Stimulated activated CD4-positive, alpha-beta T cell treated with anti-CD3 and anti-CD28 coated beads, TNF-alpha, amount 100 ng/mL, for 24 hours (primary cell): ENCODE results near the gene CUEDC1.
A peak's percentile ranks its signal among the peaks of the same experiment; 100 is the strongest.
"Not testable (repeated sequence)": the region's sequence is repeated elsewhere in the genome, so short reads cannot be mapped to it uniquely, and the experiment has no call there.

Experiments used
- DNase-seq, 3 experiments: peaks; one replicate each; pipeline ENCODE4 v3.0.0-alpha.2; 2020; ENCODE audit warnings: low read depth in 3 of 3

CUEDC1 gene

DNA sequence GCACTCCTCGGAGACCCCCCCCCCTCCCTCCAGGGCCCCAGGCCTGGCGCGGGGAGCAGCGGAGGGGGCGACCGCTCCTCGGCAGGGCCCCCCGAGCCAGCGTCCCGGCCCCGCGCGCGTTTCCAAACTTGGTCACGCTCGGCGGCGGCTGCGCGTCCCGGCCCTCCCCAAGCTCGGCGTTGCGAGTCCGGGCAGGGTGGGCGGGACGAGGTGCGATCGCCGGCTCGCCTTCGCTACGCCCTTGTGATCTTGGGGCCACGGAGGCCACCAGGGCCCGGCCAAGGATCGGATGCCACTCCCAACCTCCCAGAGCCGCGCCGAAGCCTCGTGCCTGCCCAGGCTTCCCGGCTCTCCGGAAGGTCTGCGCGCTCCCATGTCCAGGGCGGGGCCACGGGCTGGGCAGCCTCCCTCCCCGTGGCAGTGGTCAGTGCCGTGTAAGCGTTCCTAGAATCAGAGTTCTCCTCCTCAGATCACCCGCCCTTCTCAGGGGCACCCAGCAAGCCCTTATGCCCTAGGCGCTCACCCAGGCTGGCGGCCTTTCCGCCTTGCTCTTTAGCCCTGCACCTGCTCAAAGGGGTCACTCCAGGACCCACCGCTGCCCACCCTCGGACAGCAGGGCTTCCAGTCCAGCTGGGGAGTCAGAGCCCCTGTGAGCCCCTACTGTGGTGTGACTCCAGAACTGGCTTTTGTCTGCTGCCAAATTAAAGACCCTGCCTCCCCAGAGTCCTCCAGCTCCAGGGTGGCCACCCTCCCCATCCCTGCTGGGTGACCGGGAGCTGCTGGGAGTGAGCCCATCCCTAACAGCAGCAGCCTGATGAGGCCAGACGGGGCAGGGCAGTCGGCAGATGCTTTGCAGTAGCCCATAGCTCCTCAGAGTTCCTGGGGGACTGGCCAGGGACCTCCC is 93.2 kb downstream of the CUEDC1 start:
- DNase-seq: no peak

DNA sequence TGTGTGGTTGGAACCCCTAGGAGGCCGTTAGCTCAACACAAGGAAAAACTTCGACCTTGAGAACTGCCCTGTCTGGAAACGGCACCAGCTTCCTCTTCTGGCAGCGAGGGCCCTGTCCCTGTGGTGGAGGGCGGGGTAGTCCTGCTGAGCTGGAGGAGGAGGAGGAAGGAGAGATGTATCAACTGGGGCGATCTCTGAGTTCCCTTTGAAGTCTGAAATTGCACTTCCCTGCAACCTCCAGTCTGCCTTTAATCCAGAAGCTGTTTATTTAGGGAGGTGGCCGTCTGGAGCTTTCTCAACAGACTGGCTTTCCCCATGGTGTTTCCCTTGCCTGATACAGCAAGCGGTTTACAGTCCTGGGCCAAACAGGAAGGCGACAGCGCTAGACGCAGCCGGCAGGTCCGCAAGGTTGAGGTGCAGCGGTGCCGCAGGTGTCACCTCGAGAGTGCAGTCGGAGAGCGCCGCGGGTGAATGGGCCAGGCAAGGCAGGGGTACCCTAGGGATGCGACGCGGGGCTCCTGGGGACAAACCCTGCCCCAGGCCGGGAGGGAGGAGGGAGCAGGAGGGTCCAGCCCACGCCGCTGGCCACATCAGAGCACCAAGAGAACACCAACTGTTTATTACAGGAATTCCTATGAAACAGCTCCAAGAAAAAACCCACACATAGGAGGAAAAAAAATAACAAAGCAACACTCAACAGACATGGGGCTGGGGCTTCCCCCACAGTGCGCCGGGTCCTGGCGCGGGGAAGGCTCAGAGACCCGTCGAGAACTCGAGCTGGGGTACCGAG is 94.0 kb downstream of the CUEDC1 start:
- DNase-seq: peak in 1 of 3 experiments; percentile 24

DNA sequence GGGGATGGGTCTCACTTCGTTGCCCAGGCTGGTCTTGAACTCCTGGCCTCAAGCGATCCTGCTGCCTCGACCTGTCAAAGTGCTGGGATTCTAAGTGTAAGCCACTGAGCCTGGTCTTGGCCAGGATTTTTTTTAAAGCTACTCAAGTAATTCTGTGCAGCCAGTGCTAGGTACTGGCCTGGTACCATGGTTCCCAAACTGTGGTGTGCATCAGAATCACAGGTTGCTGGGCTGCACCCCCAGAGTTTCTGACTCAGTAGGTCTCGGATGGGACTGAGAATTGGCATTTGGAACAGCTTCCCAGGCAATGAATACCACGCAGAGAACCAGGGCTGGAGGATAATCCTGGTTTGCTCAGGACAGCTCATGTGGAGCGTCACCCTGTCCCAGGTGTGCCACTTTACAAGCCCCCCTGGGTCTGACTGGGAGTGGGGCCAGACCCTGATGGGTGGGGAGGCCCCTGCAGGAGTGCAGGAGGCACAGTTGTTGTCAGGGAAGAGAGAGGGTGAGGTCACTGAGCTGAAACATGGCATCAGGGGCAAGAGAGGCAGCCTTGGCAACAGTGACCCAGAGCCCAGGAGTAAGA is 94.7 kb downstream of the CUEDC1 start:
- no peak for DNase-seq

DNA sequence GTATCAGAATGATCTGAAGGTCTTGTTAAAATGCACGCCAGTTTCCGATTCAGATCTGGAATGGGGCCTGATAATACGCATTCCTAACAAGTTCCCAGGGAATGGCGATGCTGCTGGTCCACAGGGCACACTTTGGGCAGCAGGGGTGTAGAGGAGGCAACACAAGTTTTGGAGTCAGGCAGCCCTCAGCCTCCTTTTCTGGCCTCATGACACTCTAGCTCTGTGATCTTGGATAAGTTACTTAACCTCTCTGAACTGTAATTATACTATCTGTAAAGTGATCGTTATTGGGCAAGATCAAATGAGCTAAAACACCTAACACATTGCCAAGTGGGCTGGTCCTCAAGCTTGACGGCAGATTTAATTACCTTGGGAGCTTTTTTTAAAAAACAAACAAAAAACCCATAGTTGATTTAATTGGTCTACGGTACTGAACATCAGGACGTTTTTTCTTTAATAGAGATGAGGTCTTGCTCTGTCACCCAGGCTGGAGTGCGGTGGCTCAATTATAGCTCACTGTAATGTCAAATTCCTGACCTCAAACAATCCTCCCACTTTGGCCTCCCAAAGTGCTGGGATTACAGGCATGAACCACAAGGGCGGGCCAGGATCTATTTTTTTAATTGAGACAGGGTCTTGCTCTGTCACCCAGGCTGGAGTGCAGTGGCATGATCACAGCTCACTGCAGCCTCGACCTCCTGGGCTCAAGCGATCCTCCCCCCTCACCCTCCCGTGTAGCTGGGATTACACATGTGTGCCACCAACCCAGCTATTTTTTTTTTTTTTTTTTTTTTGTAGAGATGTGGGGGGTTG is 95.4 kb downstream of the CUEDC1 start:
- no peak for DNase-seq

DNA sequence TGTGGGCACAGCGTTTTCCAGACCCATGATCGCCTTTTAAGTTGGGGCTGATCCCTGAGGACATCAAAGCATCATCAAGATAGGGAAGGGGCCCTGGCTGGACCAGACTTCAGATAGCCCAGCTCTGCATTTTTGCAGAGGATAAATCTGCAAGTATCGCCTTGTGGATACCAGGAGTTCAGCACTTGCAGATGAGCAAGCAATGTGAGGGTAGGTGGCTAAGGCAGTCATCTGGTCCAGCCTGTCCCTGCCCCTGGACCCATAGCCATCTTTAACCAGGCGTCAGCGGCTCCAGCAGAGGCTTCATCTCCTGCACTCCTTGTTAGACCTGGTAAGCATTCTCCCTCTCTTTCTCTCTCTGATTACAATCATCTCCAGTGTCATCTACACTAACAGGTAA is 96.4 kb downstream of the CUEDC1 start:
- no peak for DNase-seq

DNA sequence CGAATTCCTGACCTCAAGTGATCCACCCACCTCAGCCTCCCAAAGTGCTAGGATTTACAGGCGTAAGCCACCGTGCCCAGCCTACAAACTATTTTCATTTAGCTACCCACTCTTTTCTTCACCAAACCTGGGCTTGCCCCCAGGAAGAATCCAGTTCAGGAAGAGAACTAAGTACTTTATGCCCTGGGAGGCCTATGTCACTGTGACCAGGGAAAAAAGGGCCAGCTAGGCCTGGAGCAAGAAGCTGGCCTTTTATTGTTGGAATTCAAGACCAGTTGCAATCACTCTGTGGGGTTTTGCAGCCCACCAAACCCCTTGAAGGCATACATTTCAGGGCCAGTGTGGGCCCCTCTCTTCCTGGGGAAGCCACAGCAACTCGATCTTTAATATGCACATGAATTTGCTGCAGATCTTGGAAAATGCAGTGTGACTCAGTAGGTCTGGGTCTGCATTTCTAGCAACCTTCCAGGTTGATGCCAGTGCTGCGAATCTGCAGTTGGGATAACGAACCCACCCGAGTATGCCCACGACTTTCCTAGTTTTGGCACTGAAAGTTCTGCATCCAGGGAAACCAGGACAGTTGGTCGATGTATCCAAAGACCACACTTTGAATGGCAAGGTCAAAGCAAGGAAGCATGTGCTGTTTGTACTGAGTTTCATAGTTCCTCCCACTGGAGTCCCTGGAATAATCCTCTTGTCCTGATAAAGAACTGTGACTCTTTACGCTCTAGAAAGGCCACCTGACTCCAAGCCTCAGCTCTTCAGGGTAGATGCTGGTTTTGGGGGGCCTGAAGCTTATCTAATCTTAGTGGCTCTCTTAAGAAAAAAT is 98.2 kb downstream of the CUEDC1 start:
- DNase-seq: no peak

DNA sequence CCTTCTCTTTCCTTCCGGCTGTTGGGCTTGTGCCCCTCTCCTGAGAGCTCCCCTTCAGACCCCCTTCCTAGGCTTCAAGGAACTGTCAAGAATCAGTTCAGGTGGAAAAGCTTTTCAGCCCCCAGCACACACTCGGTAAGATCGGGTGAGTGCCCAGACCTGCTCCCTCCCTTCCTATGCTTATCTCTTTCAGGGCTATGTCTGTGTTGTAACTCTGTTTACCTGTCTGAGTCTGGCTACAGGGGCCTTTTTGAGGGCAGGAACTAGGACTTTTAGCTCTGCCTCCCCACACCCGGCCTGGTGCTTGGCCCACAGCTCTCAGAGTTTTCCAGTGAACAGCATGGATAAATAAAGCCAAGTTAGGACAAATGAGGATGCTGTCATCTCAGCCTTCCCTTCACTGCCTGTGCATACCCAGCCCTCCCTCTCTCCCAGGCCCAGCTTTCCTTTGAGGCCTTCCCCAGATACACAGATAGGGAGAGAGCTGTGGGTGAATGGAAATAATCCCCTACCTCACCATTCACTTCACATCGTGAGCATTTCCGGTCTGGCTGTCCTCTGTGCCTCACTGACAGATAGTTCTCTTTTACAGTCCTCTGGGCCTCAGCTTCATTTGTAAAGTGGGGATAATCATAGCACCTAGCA is 99.7 kb downstream of the CUEDC1 start:
- DNase-seq: no peak

DNA sequence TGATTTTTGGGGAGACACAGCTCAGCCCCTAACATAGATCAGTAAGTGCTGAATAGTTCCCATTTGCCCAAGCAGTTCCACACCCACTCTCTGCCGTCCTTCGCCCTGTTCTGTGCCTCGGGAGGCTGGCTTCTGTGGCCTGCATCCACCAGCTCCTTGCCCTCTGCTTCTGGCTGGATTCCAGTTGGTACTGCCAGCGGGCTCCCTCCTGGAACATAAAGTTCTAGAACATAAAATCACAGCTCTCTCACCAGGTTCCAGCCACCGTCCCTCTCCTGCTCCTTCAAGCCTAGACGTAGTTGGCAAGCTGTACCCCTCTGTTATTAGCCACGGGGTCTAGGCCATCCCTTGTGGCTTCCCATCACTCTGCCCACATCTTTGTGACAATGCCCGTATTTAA is 101.5 kb downstream of the CUEDC1 start:
- no peak for DNase-seq

DNA sequence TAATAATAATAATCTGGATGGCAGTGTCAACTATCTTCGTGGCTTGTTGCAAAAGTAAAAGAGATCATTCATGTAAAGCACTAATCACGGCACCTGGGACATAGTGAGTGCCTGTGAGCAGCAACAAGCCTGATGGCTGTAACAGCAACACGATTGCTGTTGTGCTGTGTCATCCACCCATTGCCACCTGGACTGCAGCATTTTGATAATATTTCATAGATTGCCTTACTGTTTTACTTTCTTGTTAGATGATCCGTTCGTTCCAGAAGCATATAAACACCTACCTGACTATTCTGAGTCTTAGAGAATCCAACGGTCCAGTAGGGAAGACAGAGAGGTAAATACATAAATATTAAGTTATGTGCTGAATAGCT is 102.3 kb downstream of the CUEDC1 start:
- DNase-seq: no peak

DNA sequence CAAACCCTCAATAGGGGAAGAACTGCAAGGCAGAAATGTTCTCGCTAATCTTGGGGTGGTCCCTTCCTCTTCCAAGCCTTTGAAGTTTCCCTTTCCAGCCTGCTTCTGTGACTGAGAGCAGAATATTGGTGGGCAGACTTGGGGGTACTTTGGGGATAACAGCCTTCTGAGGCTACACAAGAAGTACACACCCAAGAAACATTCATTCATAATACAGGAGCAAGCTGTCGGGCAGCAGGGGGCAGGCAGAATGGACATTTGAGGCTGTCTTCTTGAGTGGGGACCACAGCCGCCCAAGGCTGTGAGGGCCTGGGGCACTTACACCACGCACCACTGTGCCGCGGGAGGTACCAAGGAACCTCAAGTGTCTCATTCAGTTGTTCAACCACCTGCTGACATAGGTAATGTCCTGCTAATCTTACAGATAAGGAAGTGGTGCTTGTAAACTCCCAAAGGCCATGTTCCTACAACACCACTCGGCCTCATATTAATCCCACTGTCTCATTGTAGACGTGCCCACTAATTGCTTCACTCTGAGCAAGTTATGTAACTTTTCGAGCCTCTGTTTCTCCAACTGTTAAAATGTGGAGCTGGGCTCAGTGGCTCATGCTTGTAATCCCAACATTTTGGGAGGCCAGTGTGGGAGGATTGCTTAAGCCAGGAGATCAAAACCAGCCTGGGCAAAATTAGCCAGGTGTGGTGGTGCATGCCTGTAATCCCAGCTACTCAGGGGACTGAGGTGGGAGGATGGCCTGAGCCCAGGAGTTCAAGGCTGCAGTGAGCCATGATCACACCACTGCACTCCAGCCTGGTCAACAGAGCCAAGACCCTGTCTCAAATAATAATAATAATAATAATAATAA is 102.9 kb downstream of the CUEDC1 start:
- DNase-seq: no peak

DNA sequence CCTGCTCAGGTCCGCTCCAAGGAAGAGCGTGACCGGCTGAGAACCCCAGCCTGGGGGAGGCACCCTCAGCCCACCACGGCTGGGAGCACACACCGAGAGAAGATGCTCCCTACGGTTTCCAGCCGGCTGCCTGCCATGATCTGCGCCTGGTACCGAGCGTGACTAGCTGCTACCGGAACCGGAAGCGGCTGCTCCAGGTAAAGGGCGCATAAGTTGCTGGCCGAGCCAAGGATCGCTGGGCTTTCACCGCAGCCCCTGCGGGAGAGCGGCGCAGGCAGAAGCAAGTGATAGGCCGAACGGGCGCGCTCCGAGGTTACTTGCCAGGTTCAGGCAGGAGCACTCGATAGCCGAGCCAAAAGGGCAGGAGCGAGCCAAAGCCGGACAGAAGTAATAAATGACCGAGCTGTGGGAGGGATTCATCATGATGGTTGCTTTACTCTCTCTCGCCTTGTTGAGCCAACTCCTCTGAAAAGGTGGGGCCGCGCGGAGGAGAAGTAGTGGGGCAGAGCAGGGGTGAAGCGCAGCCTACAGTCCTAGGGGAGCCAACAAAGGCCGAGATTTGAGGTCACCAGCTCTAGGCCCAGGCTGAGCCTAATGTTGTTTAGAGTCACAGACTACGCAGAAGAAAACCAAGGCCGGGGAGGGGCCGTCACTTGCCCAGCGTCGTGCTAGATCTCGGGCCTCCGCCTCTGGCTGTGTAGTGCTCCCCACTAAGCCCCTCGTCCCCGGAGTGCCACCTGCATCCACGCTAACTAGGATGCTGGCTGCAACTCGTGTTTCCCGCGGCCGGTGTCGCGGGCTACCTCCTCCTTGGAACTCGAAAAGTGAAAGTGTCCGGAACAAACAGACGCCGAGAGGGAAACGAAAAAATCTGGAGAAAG is 105.1 kb downstream of the CUEDC1 start, which contains the start of gene MRPS23:
Gene MRPS23 (minus strand): TSS at position 171 of the 881 bp plus-strand sequence. CDS start 34 bp downstream, at position 137.
- DNase-seq: peak; percentile 88 to 97 (median 92)

DNA sequence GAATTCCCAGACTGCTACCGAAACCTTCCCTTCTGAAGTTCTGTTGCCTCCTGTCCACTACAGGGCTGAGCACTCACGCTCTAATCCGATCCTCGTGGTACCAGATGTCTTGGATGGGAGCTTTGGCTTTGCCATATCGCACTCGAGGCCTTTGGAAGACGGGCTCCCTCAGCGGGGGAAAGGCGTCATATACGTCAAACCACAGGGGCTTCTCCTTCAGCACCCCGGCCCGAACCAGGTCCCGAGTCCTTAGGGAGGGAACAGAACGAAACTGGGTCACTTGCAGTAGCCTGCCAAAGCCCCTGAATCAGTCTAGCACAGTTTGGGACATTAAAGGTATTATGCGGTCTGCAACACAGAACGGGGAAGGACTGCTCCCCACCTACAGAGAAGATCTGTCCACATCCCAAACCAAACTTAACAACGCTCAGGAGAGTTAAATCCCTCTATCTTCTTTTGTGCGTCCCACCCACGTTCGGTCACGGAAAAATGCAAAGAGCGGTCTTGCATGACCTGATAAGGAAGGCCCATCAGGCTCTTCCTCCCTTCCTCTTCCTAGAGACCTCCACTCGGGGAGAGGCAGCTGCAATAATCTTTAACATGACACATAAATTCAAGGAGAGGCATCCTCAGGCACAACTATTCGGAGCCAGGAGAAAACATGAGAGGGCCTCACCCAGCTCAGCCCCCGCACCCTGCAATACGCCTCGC is 105.9 kb downstream of the CUEDC1 start:
- no peak for DNase-seq

DNA sequence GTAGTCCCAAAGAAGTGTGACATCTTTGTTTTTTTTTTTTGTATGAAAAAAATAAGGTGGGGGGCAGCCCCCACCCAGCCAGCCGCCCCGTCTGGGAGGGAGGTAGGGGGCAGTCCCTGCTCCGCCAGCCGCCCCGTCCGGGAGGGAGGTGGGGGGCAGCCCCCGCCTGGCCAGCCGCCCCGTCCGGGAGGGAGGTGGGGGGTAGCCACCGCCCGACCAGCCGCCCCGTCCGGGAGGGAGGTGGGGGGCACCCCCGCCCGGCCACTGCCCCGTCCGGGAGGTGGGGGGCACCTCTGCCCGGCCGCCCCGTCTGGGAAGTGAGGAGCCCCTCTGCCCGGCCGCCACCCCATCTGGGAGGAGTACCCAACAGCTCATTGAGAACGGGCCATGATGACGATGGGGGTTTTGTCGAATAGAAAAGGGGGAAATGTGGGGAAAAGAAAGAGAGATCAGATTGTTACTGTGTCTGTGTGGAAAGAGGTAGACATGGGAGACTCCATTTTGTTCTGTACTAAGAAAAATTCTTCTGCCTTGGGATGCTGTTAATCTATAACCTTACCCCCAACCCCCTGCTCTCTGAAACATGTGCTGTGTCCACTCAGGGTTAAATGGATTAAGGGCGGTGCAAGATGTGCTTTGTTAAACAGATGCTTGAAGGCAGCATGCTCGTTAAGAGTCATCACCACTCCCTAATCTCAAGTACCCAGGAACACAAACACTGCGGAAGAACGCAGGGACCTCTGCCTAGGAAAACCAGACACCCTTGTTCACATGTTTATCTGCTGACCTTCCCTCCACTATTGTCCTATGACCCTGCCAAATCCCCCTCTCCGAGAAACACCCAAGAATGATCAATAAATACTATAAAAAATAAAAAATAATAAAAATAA is 108.9 kb downstream of the CUEDC1 start:
- not testable (repeated sequence) for DNase-seq

DNA sequence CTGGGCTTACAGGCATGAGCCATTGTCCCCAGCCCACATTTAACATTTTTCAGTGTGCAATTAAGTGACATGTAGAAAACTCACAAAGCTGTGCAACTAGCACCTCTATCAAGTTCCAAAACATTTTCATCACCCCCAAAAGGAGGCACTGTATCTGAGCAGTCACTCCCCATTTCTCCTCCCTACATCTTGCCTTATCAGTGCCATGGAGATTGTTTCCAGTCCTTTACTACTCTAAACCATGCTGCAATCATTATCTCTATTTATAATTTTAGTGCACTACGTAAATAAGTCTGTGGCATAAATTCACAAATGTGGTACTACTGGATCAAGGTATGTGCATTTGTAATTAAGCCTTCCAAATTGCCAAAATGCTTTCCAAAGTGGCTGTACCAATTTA is 112.9 kb downstream of the CUEDC1 start:
- no peak for DNase-seq

DNA sequence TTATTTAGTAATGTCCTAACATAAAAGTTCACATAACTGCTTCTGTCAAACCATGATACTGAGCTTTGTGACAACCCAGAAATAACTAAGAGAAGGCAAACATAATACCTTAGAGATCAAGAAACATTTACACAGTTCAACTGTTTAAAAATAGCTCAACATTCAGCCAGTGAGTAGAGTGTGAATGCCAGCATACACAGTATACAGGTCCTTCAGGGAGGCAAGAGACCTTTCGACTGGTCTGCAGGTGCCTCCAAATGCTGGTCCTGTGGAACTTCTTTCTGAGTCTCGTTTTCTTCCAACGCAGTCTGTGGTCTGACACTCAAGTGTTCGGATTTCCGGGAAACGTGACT is 115.7 kb downstream of the CUEDC1 start:
- DNase-seq: no peak

DNA sequence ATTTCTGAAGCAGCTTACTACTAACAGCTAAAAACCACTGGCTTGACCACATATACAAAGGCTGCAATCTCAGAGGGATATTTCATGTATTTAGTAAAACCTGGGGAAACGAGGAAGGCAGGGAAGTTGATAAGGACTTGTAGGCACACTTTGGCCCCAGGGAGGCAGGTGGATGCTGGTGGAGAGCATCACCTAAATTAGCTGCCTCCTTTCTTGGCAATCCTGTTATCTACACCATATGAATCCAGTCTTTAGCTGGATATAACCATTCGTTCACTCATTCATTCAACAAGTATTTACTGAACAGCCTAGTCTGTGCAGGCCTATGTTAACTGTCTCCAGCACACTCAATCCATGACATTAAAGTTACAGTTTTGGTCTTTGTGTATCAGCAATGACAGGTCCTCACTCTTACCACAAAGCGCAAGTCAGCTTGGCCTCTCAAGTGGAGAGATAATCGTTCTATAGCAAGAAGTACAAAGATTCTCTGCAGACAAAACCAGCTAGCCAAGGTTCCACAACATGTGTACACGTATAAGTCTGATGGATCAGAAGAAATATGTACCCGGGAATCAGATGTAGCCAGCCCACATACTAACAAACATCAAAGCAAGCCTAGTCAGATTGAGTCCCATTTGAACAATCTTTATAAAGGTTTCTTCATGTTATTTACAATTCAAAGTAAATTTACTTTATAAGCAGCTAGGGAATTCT is 116.2 kb downstream of the CUEDC1 start:
- DNase-seq: no peak
